Measurements from ENCODE around the gene KMT5C.

Gene KMT5C

DNA sequence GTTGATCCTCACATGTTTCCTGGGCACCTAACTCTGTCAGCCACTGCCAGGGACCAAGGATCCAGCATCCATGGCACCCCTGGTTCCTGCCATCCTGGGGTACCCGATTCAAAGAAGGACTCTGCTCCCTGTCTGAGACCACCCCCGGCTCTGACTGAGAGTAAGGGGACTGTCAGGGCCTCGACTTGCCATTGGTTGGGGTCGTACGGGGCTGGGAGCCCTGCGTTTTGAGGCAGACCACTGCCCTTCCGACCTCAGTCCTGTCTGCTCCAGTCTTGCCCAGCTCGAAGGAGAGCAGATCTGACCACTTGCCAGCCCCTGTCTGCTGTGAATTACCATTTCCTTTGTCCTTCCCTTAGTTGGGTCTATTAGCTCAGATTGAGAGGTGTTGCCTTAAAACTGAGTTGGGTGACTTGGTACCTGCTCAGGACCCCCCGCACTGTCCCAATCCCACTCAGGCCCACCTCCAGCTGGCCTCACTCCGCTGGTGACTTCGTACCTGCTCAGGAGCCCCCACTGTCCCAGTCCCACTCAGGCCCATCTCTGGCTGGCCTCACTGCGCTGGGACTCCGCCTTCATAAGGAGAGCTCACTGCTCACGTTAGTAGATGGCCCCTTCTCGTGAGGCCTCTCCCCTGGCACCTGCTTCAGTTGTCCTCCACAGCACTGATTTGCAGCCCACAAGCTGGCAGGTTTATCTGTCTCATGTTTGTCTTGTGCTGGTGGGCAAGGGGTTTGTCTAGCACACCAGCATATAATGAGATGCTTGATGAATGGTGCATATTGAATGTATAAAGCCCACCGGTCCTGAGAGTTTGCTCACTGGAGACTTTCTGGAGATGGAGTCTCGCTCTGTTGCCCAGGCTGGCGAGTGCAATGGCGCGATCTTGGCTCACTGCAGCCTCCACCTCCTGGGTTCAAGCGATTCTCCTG, 50.0 kb downstream of the KMT5C start:
- H3K4me3 ChIP-seq (ENCODE audit: low read length), result no peak overlapping the region
- peaks cover 10% of the 10 kb centered on the region for H3K36me3 ChIP-seq (ENCODE audit: control insufficient read depth, insufficient read depth, low read length)
- no peaks in the 10 kb centered on the region for H3K27me3 ChIP-seq (ENCODE audit: control insufficient read depth, insufficient read depth, low read length)
- no peak overlapping the region for H3K9ac ChIP-seq (ENCODE audit: low read length)
- H3K4me1 ChIP-seq (ENCODE audit: control insufficient read depth, insufficient read depth, low read length), result peaks cover 33% of the 10 kb centered on the region
- H3K9me3 ChIP-seq (ENCODE audit: control insufficient read depth, low read length), result no peaks in the 10 kb centered on the region

DNA sequence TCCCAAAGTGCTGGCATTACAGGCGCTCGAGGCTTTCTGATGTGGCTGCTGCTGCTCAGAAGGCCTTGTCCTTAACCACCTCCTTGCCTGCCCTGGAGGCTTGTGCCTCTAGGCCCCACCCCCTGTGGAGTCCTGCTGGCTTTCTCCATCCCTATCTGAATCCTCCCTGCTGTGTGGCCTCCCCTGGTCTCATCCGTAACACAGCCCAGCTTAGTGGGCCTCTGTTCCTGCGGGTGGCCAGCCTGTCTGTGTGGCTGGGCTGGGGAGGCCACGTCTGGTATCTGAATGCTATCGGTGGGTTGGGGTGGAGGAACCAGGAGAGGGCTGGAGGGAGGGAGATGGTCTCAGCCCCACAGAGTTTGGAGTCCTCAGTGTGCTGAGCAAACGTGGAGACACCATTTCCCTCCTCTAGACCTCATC, 50.8 kb downstream of the KMT5C start:
- peaks cover 10% of the 10 kb centered on the region for H3K36me3 ChIP-seq (ENCODE audit: control insufficient read depth, insufficient read depth, low read length)
- H3K9me3 ChIP-seq (ENCODE audit: control insufficient read depth, low read length), result no peaks in the 10 kb centered on the region
- H3K4me3 ChIP-seq (ENCODE audit: low read length), result no peak overlapping the region
- no peaks in the 10 kb centered on the region for H3K27me3 ChIP-seq (ENCODE audit: control insufficient read depth, insufficient read depth, low read length)
- peaks cover 28% of the 10 kb centered on the region for H3K4me1 ChIP-seq (ENCODE audit: control insufficient read depth, insufficient read depth, low read length)
- no peak overlapping the region for H3K9ac ChIP-seq (ENCODE audit: low read length)

DNA sequence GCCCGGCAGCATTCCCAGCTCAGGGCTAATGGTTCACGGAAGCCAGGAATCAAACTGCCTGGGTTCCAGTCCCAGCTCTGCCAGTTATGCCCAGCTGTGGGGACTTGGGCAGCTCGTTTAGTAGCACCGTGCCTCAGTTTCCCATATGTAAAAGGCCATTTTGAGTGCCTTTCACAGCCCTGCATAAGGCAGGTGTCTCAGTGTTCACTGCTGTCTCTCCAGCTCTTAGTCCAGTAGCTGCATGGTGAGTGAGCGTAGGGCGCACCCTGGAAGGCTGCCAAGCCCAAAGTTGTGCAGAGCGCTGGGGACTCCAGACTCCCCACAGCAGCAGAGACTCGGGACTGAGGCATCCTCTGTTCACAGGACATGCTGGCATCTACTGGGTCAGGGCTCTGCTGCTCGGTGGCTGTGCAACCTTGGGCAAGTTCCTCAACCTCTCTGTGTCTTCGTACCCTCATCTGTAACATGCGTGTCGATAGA, 51.6 kb downstream of the KMT5C start:
- no peaks in the 10 kb centered on the region for H3K9me3 ChIP-seq (ENCODE audit: control insufficient read depth, low read length)
- H3K9ac ChIP-seq (ENCODE audit: low read length), result no peak overlapping the region
- no peaks in the 10 kb centered on the region for H3K27me3 ChIP-seq (ENCODE audit: control insufficient read depth, insufficient read depth, low read length)
- H3K4me3 ChIP-seq (ENCODE audit: low read length), result no peak overlapping the region
- peaks cover 28% of the 10 kb centered on the region for H3K4me1 ChIP-seq (ENCODE audit: control insufficient read depth, insufficient read depth, low read length)
- peaks cover 10% of the 10 kb centered on the region for H3K36me3 ChIP-seq (ENCODE audit: control insufficient read depth, insufficient read depth, low read length)

DNA sequence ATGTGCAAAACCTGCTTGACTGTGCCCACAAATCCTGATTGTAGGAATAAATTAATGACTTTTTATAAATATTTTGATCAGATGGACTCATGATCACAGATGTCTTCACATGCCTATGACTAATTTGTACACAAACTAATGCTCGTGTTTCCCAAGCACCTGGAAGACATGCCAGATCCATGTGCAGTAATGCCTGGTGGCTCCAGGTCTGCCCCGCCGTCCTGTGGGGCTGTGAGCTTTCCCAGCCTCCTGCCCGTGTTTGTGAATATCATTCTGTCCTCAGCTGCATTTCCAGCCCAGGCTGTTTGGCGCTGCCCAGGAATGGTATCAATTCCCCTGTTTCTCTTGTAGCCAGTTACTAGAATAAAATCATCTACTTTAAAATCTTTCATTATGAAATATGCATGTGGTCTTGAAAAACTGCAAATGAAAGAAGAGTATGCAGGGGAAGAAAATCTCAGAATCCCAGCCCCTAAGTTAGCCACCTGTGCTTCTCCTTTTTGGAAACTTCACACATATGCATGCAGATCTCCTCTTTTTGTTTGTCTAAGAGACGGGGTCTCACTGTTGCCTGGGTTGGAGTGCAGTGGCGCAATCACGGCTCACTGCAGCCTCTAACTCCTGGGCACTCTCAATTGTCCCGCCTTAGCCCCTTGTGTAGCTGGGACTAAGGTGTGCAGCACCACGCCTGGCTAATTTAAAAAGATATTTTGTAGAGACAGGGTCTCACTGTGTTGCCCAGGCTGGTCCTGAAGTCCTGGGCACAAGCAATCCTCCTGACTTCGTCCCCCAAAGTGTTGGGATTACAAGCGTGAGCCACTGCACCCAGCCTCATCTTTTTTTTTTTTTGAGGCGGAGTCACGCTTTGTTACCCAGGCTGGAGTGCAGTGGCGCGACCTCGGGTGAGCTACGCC, 52.3 kb downstream of the KMT5C start:
- Histone ChIP-seq H3K36me3 (ENCODE audit: control insufficient read depth, insufficient read depth, low read length) (peaks cover 10% of the 10 kb centered on the region), H3K27me3 (ENCODE audit: control insufficient read depth, insufficient read depth, low read length) (no peaks in the 10 kb centered on the region), H3K4me1 (ENCODE audit: control insufficient read depth, insufficient read depth, low read length) (peaks cover 22% of the 10 kb centered on the region), H3K9ac (ENCODE audit: low read length) (no peak overlapping the region), H3K9me3 (ENCODE audit: control insufficient read depth, low read length) (no peaks in the 10 kb centered on the region), H3K4me3 (ENCODE audit: low read length) (no peak overlapping the region)

DNA sequence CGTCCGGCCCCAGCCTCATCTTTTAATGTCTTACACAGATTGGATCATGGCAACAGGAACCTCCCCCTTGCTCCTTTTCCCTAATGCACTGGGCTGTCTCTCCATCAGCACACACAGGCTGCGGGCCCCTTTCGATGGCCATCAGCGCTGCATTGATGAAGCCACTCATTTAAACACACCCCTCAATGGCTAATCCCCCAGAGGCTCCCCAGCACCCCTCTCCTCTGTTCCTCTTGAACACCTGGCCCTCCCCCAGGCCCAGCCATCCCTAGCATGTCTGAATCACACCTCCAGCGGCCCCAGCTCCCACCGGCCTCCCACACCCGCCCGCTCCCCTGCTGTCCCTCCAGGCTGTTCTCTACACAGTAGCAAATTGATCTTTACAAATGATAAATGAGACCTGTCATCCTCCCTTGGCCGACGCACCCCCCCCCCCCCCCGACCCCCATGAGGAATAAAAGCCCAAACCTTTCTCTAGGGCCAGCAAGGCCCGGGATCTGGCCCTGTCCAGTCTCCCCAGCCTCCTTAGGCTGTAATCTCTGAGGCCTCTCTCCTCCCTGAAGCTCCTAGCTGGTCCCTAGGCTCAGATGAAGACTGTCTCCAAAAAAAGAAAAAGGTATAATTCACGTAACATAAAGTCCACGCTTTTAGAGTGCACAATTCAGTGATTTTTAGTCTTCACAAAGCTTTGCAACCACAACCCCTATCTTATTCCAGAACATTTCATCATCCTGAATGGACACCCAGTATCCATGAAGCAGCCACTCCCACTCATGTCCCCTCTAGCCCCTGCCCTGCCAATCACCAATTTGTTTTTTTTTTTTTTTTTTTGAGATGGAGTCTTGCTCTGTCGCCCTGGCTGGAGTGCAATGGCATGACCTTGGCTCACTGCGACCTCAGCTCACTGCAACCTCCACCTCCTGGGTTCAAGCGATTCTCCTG, 53.4 kb downstream of the KMT5C start:
- peaks cover 10% of the 10 kb centered on the region for H3K4me1 ChIP-seq (ENCODE audit: control insufficient read depth, insufficient read depth, low read length)
- H3K36me3 ChIP-seq (ENCODE audit: control insufficient read depth, insufficient read depth, low read length), result peaks cover 5% of the 10 kb centered on the region
- no peak overlapping the region for H3K4me3 ChIP-seq (ENCODE audit: low read length)
- H3K9me3 ChIP-seq (ENCODE audit: control insufficient read depth, low read length), result no peaks in the 10 kb centered on the region
- H3K27me3 ChIP-seq (ENCODE audit: control insufficient read depth, insufficient read depth, low read length), result no peaks in the 10 kb centered on the region
- no peak overlapping the region for H3K9ac ChIP-seq (ENCODE audit: low read length)

All from mucosa of stomach (tissue), 1 donor.